ENCODE measurements around the gene SORCS2.

Gene SORCS2

GRCh38 chr4:7244751-7245320 lies 52.5 kb downstream of the SORCS2 start:
- no peak overlapping the region for H3K27ac ChIP-seq
- H3K27me3 ChIP-seq (replicated peaks): no peaks in the 10 kb centered on the region
- in situ Hi-C loops (cut with HindIII; ENCODE audit: low pct_ligation_motif_present, low sequenced_read_pairs): no loop called here
- TF ChIP-seq, protein P1, sequence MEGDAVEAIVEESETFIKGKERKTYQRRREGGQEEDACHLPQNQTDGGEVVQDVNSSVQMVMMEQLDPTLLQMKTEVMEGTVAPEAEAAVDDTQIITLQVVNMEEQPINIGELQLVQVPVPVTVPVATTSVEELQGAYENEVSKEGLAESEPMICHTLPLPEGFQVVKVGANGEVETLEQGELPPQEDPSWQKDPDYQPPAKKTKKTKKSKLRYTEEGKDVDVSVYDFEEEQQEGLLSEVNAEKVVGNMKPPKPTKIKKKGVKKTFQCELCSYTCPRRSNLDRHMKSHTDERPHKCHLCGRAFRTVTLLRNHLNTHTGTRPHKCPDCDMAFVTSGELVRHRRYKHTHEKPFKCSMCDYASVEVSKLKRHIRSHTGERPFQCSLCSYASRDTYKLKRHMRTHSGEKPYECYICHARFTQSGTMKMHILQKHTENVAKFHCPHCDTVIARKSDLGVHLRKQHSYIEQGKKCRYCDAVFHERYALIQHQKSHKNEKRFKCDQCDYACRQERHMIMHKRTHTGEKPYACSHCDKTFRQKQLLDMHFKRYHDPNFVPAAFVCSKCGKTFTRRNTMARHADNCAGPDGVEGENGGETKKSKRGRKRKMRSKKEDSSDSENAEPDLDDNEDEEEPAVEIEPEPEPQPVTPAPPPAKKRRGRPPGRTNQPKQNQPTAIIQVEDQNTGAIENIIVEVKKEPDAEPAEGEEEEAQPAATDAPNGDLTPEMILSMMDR (IDR thresholded peaks at IDR 0.05; ENCODE audit: low read depth, low read length, missing control alignments): no peak
- no peak overlapping the region for H3K4me3 ChIP-seq (ENCODE audit: low read depth, low read length)
- H3K36me3 ChIP-seq (replicated peaks): no peaks in the 10 kb centered on the region
- no peak for DNase-seq

- TF ChIP-seq, protein P1 (IDR thresholded peaks at IDR 0.05; ENCODE audit: low read depth, low read length, missing control alignments): no peak
- H3K27me3 ChIP-seq (replicated peaks): no peaks in the 10 kb centered on the region
- H3K36me3 ChIP-seq (replicated peaks): no peaks in the 10 kb centered on the region
- no peak overlapping the region for H3K27ac ChIP-seq
- H3K4me3 ChIP-seq (ENCODE audit: low read depth, low read length): no peak overlapping the region
- DNase-seq: no peak
- in situ Hi-C loops (cut with HindIII; ENCODE audit: low pct_ligation_motif_present, low sequenced_read_pairs): no loop called here
These were observed 55.2 kb downstream of the SORCS2 start for GRCh38 chr4:7247521-7247920.

- no peak overlapping the region for H3K4me3 ChIP-seq (ENCODE audit: low read depth, low read length)
- H3K27ac ChIP-seq: no peak overlapping the region
- in situ Hi-C loops (cut with HindIII; ENCODE audit: low pct_ligation_motif_present, low sequenced_read_pairs): no loop called here
- TF ChIP-seq, protein P1 (IDR thresholded peaks at IDR 0.05; ENCODE audit: low read depth, low read length, missing control alignments): no peak
- H3K36me3 ChIP-seq (replicated peaks): no peaks in the 10 kb centered on the region
- no peak for DNase-seq
- no peaks in the 10 kb centered on the region for H3K27me3 ChIP-seq (replicated peaks)
These were observed 55.6 kb downstream of the SORCS2 start for GRCh38 chr4:7247946-7248345.

DNA sequence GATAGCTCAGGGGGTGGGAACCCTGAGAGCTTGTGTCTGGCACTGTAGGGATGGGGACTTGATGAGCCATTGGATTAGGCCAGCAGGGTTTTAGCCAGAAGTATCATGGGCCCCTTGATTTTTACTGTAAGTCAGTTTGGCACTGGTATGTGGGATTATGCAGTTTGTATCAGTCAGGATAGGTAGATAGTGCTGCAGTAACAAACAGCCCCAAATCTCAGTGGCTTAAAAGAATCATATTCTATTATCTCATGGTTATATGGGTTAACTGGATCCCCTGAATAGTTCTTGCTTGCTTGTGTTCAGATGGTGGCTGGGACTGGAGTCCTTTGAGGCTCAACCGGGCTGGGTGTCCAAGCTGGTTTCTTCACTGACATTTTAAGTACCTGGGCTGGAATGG lies 56.5 kb downstream of the SORCS2 start:
- DNase-seq: no peak
- Histone ChIP-seq H3K27ac (no peak overlapping the region), H3K4me3 (ENCODE audit: low read depth, low read length) (no peak overlapping the region), H3K27me3 (replicated peaks) (no peaks in the 10 kb centered on the region), H3K36me3 (replicated peaks) (no peaks in the 10 kb centered on the region)
- in situ Hi-C loops (cut with HindIII; ENCODE audit: low pct_ligation_motif_present, low sequenced_read_pairs): no loop called here
- TF ChIP-seq, protein P1 (IDR thresholded peaks at IDR 0.05; ENCODE audit: low read depth, low read length, missing control alignments): no peak

DNA sequence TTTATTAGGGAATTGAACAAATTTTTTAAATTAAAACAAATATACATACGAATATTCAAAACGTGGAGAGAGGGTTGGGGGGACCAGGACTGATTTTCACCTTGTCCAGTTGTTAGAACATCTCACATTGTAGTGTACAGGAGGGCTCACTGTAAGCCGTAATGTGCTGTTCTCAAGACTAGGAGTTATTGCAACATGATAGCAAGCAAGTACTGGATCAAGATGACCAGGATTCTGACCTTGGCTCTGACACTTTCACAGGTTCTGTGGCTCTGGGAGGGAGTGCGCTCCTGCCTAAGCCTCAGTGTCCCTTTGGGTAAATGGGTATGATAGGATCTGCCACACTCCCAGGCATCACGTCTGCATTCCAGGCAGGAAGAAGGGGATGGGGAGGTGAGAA lies 59.0 kb downstream of the SORCS2 start:
- Histone ChIP-seq H3K36me3 (replicated peaks) (no peaks in the 10 kb centered on the region), H3K27me3 (replicated peaks) (no peaks in the 10 kb centered on the region), H3K27ac (no peak overlapping the region), H3K4me3 (ENCODE audit: low read depth, low read length) (no peak overlapping the region)
- no peak for DNase-seq
- TF ChIP-seq, protein P1 (IDR thresholded peaks at IDR 0.05; ENCODE audit: low read depth, low read length, missing control alignments): no peak
- in situ Hi-C loops (cut with HindIII; ENCODE audit: low pct_ligation_motif_present, low sequenced_read_pairs): no loop called here

GRCh38 chr4:7252051-7252450 lies 59.7 kb downstream of the SORCS2 start:
- no peak overlapping the region for H3K4me3 ChIP-seq (ENCODE audit: low read depth, low read length)
- H3K27ac ChIP-seq: no peak overlapping the region
- no peak for DNase-seq
- TF ChIP-seq, protein P1 (IDR thresholded peaks at IDR 0.05; ENCODE audit: low read depth, low read length, missing control alignments): no peak
- in situ Hi-C loops (cut with HindIII; ENCODE audit: low pct_ligation_motif_present, low sequenced_read_pairs): no loop called here
- H3K27me3 ChIP-seq (replicated peaks): no peaks in the 10 kb centered on the region
- H3K36me3 ChIP-seq (replicated peaks): no peaks in the 10 kb centered on the region

Data from brain microvascular endothelial cell (primary cell).